ENCODE measurements around the gene MTPN. TPM values are rescaled to one million over a fixed set of nuclear protein-coding genes. Genes with fewer than 3 reads are reported as not detected.

MTPN gene
- total and polyA plus RNA-seq, 8 donors = 33.2 to 99.3 (median 59.4) TPM

GRCh38 chr7:135918134-135918533 lies 59.0 kb downstream of the MTPN start:
- no peak overlapping the region for H3K4me3 ChIP-seq
- no peak for TF ChIP-seq POLR2AphosphoS5 (IDR thresholded peaks at IDR 0.05)
- no peak for TF ChIP-seq CTCF (IDR thresholded peaks at IDR 0.05)
- TF ChIP-seq POLR2A (IDR thresholded peaks at IDR 0.05) = no peak
- TF ChIP-seq EP300 (IDR thresholded peaks at IDR 0.05) = no peak
- 58 to 75% (median 66%) methylated on average over 5 of the region's 5 CpGs for WGBS, 5 donors
- DNase-seq = no peak
- no peaks in the 10 kb centered on the region for H3K9me3 ChIP-seq
- no peaks in the 10 kb centered on the region for H3K4me1 ChIP-seq
- intact Hi-C loops (cut with DNase I; ENCODE audit: low total_unique reads) = no loop called here
- H3K27ac ChIP-seq = no peak overlapping the region
- H3K27me3 ChIP-seq = no peaks in the 10 kb centered on the region
- H3K36me3 ChIP-seq = no peaks in the 10 kb centered on the region

GRCh38 chr7:135917721-135918120 lies 59.4 kb downstream of the MTPN start:
- 75 to 85% (median 77%) methylated on average over 7 of the region's 7 CpGs for WGBS, 5 donors
- DNase-seq = no peak
- no peak for TF ChIP-seq POLR2AphosphoS5 (IDR thresholded peaks at IDR 0.05)
- TF ChIP-seq POLR2A (IDR thresholded peaks at IDR 0.05) = no peak
- no peak for TF ChIP-seq EP300 (IDR thresholded peaks at IDR 0.05)
- no peak for TF ChIP-seq CTCF (IDR thresholded peaks at IDR 0.05)
- H3K9me3 ChIP-seq = no peaks in the 10 kb centered on the region
- intact Hi-C loops (cut with DNase I; ENCODE audit: low total_unique reads) = no loop called here
- no peaks in the 10 kb centered on the region for H3K36me3 ChIP-seq
- H3K4me3 ChIP-seq = no peak overlapping the region
- no peaks in the 10 kb centered on the region for H3K27me3 ChIP-seq
- H3K27ac ChIP-seq = no peak overlapping the region
- H3K4me1 ChIP-seq = no peaks in the 10 kb centered on the region

- intact Hi-C loops (cut with DNase I; ENCODE audit: low total_unique reads) = no loop called here
- Histone ChIP-seq H3K9me3 (no peaks in the 10 kb centered on the region), H3K27ac (no peak overlapping the region), H3K4me1 (no peaks in the 10 kb centered on the region), H3K36me3 (no peaks in the 10 kb centered on the region), H3K27me3 (no peaks in the 10 kb centered on the region), H3K4me3 (no peak overlapping the region)
- TF ChIP-seq POLR2AphosphoS5 (IDR thresholded peaks at IDR 0.05) = no peak
- no peak for TF ChIP-seq POLR2A (IDR thresholded peaks at IDR 0.05)
- TF ChIP-seq EP300 (IDR thresholded peaks at IDR 0.05) = no peak
- no peak for TF ChIP-seq CTCF (IDR thresholded peaks at IDR 0.05)
- DNase-seq = no peak
These were observed 62.8 kb downstream of the MTPN start for GRCh38 chr7:135914346-135914745.

- H3K36me3 ChIP-seq = no peaks in the 10 kb centered on the region
- DNase-seq = no peak
- TF ChIP-seq CTCF (IDR thresholded peaks at IDR 0.05) (no peak), POLR2AphosphoS5 (IDR thresholded peaks at IDR 0.05) (no peak), POLR2A (IDR thresholded peaks at IDR 0.05) (no peak), EP300 (IDR thresholded peaks at IDR 0.05) (no peak)
- 72 to 94% (median 86%) methylated on average over 2 of the region's 2 CpGs for WGBS, 5 donors
- H3K27me3 ChIP-seq = no peaks in the 10 kb centered on the region
- H3K4me3 ChIP-seq = no peak overlapping the region
- H3K9me3 ChIP-seq = no peaks in the 10 kb centered on the region
- H3K4me1 ChIP-seq = no peaks in the 10 kb centered on the region
- intact Hi-C loops (cut with DNase I; ENCODE audit: low total_unique reads) = no loop called here
- H3K27ac ChIP-seq = no peak overlapping the region
These were observed 63.8 kb downstream of the MTPN start for GRCh38 chr7:135913404-135913803.
